Measurements from ENCODE around the gene AMZ1.
"Not testable (repeated sequence)": the region's sequence is repeated elsewhere in the genome, so short reads cannot be mapped to it uniquely, and the experiment has no call there.

AMZ1 gene

DNA sequence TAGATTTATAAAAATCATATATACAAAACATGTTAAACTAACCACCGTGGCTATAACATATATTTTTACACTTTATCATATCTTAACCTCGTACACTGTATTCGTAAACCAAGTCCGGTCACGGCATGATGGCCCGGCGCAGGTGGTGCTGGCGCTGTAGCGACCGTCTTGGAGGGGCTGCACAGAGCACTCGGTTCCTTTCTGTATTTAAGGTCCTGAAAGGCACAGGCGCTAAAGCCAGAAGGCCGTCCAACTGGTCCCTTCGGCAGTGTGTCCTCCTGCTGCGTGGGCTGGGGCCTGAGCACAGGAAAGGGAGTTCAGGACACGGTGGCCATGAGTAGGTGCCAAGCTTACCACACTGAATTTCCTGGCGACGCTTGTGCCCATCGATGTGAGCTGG lies 33.8 kb downstream of the AMZ1 start:
- no peak overlapping the region for H3K9ac ChIP-seq
- TF ChIP-seq, protein P1, sequence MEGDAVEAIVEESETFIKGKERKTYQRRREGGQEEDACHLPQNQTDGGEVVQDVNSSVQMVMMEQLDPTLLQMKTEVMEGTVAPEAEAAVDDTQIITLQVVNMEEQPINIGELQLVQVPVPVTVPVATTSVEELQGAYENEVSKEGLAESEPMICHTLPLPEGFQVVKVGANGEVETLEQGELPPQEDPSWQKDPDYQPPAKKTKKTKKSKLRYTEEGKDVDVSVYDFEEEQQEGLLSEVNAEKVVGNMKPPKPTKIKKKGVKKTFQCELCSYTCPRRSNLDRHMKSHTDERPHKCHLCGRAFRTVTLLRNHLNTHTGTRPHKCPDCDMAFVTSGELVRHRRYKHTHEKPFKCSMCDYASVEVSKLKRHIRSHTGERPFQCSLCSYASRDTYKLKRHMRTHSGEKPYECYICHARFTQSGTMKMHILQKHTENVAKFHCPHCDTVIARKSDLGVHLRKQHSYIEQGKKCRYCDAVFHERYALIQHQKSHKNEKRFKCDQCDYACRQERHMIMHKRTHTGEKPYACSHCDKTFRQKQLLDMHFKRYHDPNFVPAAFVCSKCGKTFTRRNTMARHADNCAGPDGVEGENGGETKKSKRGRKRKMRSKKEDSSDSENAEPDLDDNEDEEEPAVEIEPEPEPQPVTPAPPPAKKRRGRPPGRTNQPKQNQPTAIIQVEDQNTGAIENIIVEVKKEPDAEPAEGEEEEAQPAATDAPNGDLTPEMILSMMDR (IDR thresholded peaks at IDR 0.05), result no peak

GRCh38 chr7:2722591-2722990 lies 34.6 kb downstream of the AMZ1 start:
- no peaks in the 10 kb centered on the region for H3K9me3 ChIP-seq (ENCODE audit: control insufficient read depth, low read length)
- no peak overlapping the region for H3K4me2 ChIP-seq (ENCODE audit: low read length)
- H2AFZ ChIP-seq, result no peak overlapping the region
- H3K27ac ChIP-seq, result no peak overlapping the region
- TF ChIP-seq, protein P1 (IDR thresholded peaks at IDR 0.05), result no peak
- no peaks in the 10 kb centered on the region for H3K27me3 ChIP-seq (ENCODE audit: control insufficient read depth, insufficient read depth, low read length)
- H3K4me1 ChIP-seq, result no peaks in the 10 kb centered on the region
- H3K4me3 ChIP-seq (ENCODE audit: low read depth, low read length), result no peak overlapping the region
- H3K9ac ChIP-seq, result no peak overlapping the region
- H3K36me3 ChIP-seq (ENCODE audit: control insufficient read depth, insufficient read depth, low read length), result no peaks in the 10 kb centered on the region
- H3K79me2 ChIP-seq, result no peaks in the 10 kb centered on the region

More for the DNA sequence above, 33.8 kb downstream of the AMZ1 start:
- Histone ChIP-seq H2AFZ (no peak overlapping the region), H3K4me3 (ENCODE audit: low read depth, low read length) (no peak overlapping the region), H3K27me3 (ENCODE audit: control insufficient read depth, insufficient read depth, low read length) (no peaks in the 10 kb centered on the region), H3K79me2 (no peaks in the 10 kb centered on the region), H3K36me3 (ENCODE audit: control insufficient read depth, insufficient read depth, low read length) (no peaks in the 10 kb centered on the region), H3K4me1 (no peaks in the 10 kb centered on the region), H3K27ac (no peak overlapping the region), H3K9me3 (ENCODE audit: control insufficient read depth, low read length) (no peaks in the 10 kb centered on the region), H3K4me2 (ENCODE audit: low read length) (no peak overlapping the region)

GRCh38 chr7:2723138-2723850 lies 35.3 kb downstream of the AMZ1 start:
- no peaks in the 10 kb centered on the region for H3K4me1 ChIP-seq
- no peaks in the 10 kb centered on the region for H3K9me3 ChIP-seq (ENCODE audit: control insufficient read depth, low read length)
- no peaks in the 10 kb centered on the region for H3K36me3 ChIP-seq (ENCODE audit: control insufficient read depth, insufficient read depth, low read length)
- H3K4me2 ChIP-seq (ENCODE audit: low read length), result no peak overlapping the region
- H3K79me2 ChIP-seq, result no peaks in the 10 kb centered on the region
- TF ChIP-seq, protein P1 (IDR thresholded peaks at IDR 0.05), result no peak
- H3K9ac ChIP-seq, result no peak overlapping the region
- H3K27me3 ChIP-seq (ENCODE audit: control insufficient read depth, insufficient read depth, low read length), result no peaks in the 10 kb centered on the region
- no peak overlapping the region for H3K27ac ChIP-seq
- H3K4me3 ChIP-seq (ENCODE audit: low read depth, low read length), result no peak overlapping the region
- H2AFZ ChIP-seq, result no peak overlapping the region

GRCh38 chr7:2724036-2724435 lies 36.0 kb downstream of the AMZ1 start:
- H3K9ac ChIP-seq; H3K4me1 ChIP-seq; H2AFZ ChIP-seq; H3K27ac ChIP-seq; H3K9me3 ChIP-seq (ENCODE audit: control insufficient read depth, low read length); H3K27me3 ChIP-seq (ENCODE audit: control insufficient read depth, insufficient read depth, low read length); H3K36me3 ChIP-seq (ENCODE audit: control insufficient read depth, insufficient read depth, low read length); H3K79me2 ChIP-seq; H3K4me3 ChIP-seq (ENCODE audit: low read depth, low read length); H3K4me2 ChIP-seq (ENCODE audit: low read length): not testable (repeated sequence)

GRCh38 chr7:2724453-2725177 lies 36.6 kb downstream of the AMZ1 start:
- Histone ChIP-seq H3K9me3 (ENCODE audit: control insufficient read depth, low read length) (no peaks in the 10 kb centered on the region), H3K27me3 (ENCODE audit: control insufficient read depth, insufficient read depth, low read length) (no peaks in the 10 kb centered on the region), H3K9ac (no peak overlapping the region), H3K27ac (no peak overlapping the region), H3K36me3 (ENCODE audit: control insufficient read depth, insufficient read depth, low read length) (no peaks in the 10 kb centered on the region), H3K79me2 (no peaks in the 10 kb centered on the region), H3K4me1 (no peaks in the 10 kb centered on the region), H3K4me2 (ENCODE audit: low read length) (no peak overlapping the region), H3K4me3 (ENCODE audit: low read depth, low read length) (no peak overlapping the region), H2AFZ (no peak overlapping the region)
- TF ChIP-seq, protein P1 (IDR thresholded peaks at IDR 0.05), result no peak
